GM12864 (cell line): ENCODE results near the gene SDC1.

Experiments
- DNase-seq: peaks from one replicate; pipeline ENCODE4 v3.0.0-alpha.2; 2011; ENCODE audit warnings: low read depth
- H3K4me3 ChIP-seq: 2 replicates; pipeline ENCODE4 v1.5.1; 2011; ENCODE audit warnings: mild to moderate bottlenecking, low read depth, low read length, control low read depth
- CTCF ChIP-seq: IDR thresholded peaks from 2 replicates; pipeline ENCODE4 v1.5.1; 2011; ENCODE audit warnings: low read depth, mild to moderate bottlenecking, moderate library complexity, low read length, control low read depth, inconsistent platforms; ENCODE audit errors: missing control alignments

The SDC1 gene

DNA sequence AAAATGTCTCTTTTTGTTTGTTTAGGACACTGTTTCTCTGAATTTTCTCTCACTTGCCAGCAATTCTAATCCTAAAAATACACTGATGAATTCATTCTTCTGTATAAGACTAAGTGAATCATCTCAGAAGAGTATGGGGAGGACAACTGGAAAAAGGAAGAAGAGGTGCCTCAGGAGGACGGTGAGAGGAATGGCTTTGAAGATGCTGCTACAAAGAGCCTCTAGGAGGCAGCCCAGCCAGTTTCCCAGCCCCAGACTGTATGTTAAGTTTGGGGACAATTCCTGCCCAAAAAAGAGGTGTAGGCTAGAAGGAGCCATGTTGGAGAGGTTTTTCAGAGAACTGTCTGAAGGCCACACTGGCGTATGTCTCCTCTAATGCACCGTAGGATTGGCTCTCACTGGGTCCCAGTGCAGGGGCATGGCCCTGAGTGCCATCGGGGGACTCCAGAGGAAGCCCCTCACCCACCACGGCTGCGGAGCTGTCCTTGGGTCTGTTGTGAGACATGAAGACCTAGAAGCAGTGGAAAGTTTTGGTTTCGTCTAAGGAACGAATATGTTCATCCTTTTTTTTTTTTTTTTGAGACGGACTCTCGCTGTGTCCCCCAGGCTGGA lies 3.1 kb upstream of the SDC1 start:
- no peak for TF ChIP-seq CTCF
- DNase-seq: no peak
- H3K4me3 ChIP-seq: no peak overlapping the region

DNA sequence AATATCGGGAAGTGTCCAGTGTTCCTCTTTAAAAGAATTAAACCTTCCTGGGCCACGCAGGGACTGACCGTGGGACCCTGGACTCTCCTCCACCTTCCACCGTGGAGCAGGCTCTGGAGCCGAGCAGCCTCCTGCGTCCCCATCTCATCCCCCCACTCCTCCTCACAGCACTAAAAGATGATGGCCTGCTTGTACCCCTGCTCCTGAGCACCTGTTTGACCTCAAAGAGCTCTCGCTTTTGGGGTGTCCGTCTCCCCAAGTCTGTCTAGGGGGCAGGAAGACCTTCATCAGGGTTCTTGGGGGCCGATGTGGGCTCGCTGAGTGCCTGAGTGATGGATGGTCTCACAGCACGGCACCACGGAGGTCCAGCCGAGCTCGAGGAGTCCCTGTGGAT lies 1.2 kb upstream of the SDC1 start:
- no peak overlapping the region for H3K4me3 ChIP-seq
- no peak for DNase-seq
- TF ChIP-seq CTCF: no peak

GRCh38 chr2:20225294-20226151 lies 593 bp upstream of the SDC1 start:
- TF ChIP-seq CTCF: peak; percentile 82
- peak overlapping the region; percentile 87 for H3K4me3 ChIP-seq
- DNase-seq: no peak

GRCh38 chr2:20224164-20224715 lies 690 bp downstream of the SDC1 start:
- no peak for DNase-seq
- TF ChIP-seq CTCF: no peak
- H3K4me3 ChIP-seq: peak overlapping the region; percentile 87

DNA sequence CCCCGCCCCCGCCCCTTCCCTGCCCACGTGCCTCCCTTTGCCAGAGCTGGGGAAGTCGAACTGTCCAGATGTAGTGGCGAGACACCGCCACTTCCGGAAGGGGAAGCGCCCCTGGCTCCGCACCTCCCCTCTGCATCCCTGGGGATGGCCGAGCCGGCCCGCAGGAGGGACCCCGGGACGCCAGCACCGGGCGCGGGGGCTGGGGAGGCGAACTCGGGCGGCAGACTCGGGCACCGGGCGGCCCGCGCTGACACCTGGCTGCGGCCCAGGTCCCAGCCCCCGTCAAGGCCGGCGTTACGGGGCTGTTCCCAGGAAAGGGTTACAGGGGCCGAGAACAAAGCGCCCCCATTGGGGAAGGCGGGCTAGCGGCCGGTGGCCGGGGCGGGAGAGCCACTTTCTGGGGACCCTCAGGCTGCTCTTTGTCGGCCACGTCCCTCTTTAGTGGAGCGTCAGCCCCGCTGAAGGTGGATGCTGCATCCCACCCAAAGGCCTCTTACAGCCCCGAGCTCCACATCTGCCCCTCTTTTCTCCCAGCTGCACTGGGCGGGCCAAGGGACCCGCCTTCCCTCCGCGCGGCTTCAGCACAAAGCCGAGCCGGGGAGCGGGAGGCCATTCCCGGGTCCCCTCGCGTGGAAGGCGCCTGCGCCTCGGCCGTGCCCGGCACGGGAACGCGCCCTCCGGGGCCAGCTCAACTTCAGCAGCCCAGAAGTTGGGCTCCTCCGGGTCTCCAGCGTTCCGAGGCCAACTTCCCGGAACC lies 1.3 kb downstream of the SDC1 start:
- no peak for DNase-seq

More for the DNA sequence above, 1.3 kb downstream of the SDC1 start:
- TF ChIP-seq CTCF: no peak
- peak overlapping the region; percentile 87 for H3K4me3 ChIP-seq
